ENCODE results near the gene PGAM2. TPM values are rescaled to one million over a fixed set of nuclear protein-coding genes. Genes with fewer than 3 reads are reported as not detected.

PGAM2 gene
- total RNA-seq, 2 experiments from 2014 or later, result 0.69 to 0.80 TPM

- no peaks in the 10 kb centered on the region for H3K9me3 ChIP-seq (ENCODE audit: low read length)
Observed at GRCh38 chr7:44068054-44068453, 2.7 kb upstream of the PGAM2 start.

GRCh38 chr7:44067064-44067951, 1.9 kb upstream of the PGAM2 start:
- no TSS peak for BruUV-seq (replicated peaks)
- no peaks in the 10 kb centered on the region for H3K79me2 ChIP-seq (ENCODE audit: insufficient read depth, low read depth, low read length)
- H4K20me1 ChIP-seq (ENCODE audit: insufficient read depth, low read length), result no peaks in the 10 kb centered on the region
- H3K4me1 ChIP-seq (ENCODE audit: insufficient read depth, low read length, poor library complexity, severe bottlenecking), result peaks cover 11% of the 10 kb centered on the region
- intact Hi-C loops (cut with micrococcal nuclease; ENCODE audit: unreplicated experiment), result no loop called here
- no peak overlapping the region for H3K4me3 ChIP-seq (ENCODE audit: low read depth, low read length, poor library complexity, severe bottlenecking)
- TF ChIP-seq CTCF (conservative IDR thresholded peaks at IDR 0.05; ENCODE audit: low read length) (no peak), EZH2phosphoT487 (IDR thresholded peaks at IDR 0.05; ENCODE audit: borderline replicate concordance, low read depth, low read length) (no peak)
- CTCF ChIA-PET (ENCODE audit: unreplicated experiment), result no interaction called here
- H3K36me3 ChIP-seq (ENCODE audit: insufficient read depth, low read length), result peaks cover 25% of the 10 kb centered on the region
- no peak overlapping the region for H3K27ac ChIP-seq (ENCODE audit: low read depth, low read length, poor library complexity, severe bottlenecking)
- no peaks in the 10 kb centered on the region for H3K9me3 ChIP-seq (ENCODE audit: low read length)
- POLR2A ChIA-PET, result interaction anchor here (0.6 to 1.6 kb wide), 6 partner anchors 9 to 151 kb away, joined by 3 to 5 read pairs (median 4); no protein-coding TSS in a partner anchor
- no peak overlapping the region for H2AFZ ChIP-seq (ENCODE audit: low read length)
- H3K4me2 ChIP-seq (ENCODE audit: low read length), result no peak overlapping the region
- H3K9me2 ChIP-seq (ENCODE audit: insufficient read depth, low read length), result no peaks in the 10 kb centered on the region
- DNase-seq (ENCODE audit: low spot score), result no peak

More at GRCh38 chr7:44068054-44068453, 2.7 kb upstream of the PGAM2 start:
- CTCF ChIA-PET (ENCODE audit: unreplicated experiment), result no interaction called here
- POLR2A ChIA-PET, result interaction anchor here (0.7 to 1.6 kb wide), 4 partner anchors 21 to 150 kb away, joined by 3 to 5 read pairs (median 4); no protein-coding TSS in a partner anchor
- peaks cover 25% of the 10 kb centered on the region for H3K36me3 ChIP-seq (ENCODE audit: insufficient read depth, low read length)
- H3K79me2 ChIP-seq (ENCODE audit: insufficient read depth, low read depth, low read length), result no peaks in the 10 kb centered on the region
- intact Hi-C loops (cut with micrococcal nuclease; ENCODE audit: unreplicated experiment), result no loop called here
- no peak overlapping the region for H3K4me3 ChIP-seq (ENCODE audit: low read depth, low read length, poor library complexity, severe bottlenecking)
- no TSS peak for BruUV-seq (replicated peaks)
- no peak for DNase-seq (ENCODE audit: low spot score)
- no peak overlapping the region for H3K4me2 ChIP-seq (ENCODE audit: low read length)
- TF ChIP-seq CTCF (conservative IDR thresholded peaks at IDR 0.05; ENCODE audit: low read length), result 0 out of 2 replicates have a peak, but pooled peaks have one; percentile 15
- no peak for TF ChIP-seq EZH2phosphoT487 (IDR thresholded peaks at IDR 0.05; ENCODE audit: borderline replicate concordance, low read depth, low read length)
- no peaks in the 10 kb centered on the region for H4K20me1 ChIP-seq (ENCODE audit: insufficient read depth, low read length)
- H3K9me2 ChIP-seq (ENCODE audit: insufficient read depth, low read length), result no peaks in the 10 kb centered on the region
- no peak overlapping the region for H2AFZ ChIP-seq (ENCODE audit: low read length)
- no peak overlapping the region for H3K27ac ChIP-seq (ENCODE audit: low read depth, low read length, poor library complexity, severe bottlenecking)
- peaks cover 18% of the 10 kb centered on the region for H3K4me1 ChIP-seq (ENCODE audit: insufficient read depth, low read length, poor library complexity, severe bottlenecking)
